GM19468 (cell line): Measurements from ENCODE around the gene EPB41.
"Not testable (repeated sequence)": the region's sequence is repeated elsewhere in the genome, so short reads cannot be mapped to it uniquely, and the experiment has no call there.

ENCODE experiments used
- ATAC-seq: cut with Tn5 transposase; IDR thresholded peaks from one replicate; pipeline ENCODE4 v1.9.1; 2021; ENCODE audit warnings: mild to moderate bottlenecking, moderate library complexity, moderate number of reproducible peaks; ENCODE audit not compliant: unreplicated experiment; ENCODE audit errors: extremely low read depth

The EPB41 gene

GRCh38 chr1:29033829-29034466 is 119.6 kb downstream of the EPB41 start:
- ATAC-seq = no peak

DNA sequence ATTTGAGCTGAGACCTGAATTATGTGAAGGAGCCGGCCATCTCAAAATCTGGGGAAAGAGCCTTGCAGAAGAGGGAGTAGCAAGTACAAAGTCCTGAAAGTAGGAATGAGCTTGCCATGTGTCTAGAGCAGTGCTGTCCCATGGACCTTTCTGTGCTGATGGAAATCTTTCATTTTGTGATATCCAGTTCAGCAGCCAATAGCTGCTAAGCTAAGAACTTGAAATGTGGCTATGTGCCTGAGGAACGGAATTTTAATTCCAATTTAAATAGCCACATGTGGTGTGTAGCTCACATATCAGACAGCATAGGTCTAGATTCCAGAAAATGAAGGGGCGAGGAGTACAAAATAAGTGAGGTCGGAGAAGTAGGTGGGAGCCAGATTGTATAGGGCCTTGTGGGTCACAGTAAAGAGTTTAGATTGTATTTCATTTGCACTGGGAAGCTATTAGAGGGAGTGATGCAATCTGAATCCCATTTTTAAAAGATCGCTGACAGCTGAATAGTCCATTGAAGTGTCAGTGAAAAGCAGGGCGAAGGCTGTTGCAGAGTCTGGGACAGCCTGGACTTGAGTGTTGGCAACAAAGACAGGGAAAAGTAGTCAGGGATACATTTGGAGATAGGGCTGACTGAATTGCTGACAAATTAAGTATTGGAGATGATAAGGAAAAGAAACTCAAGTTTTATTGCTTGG is 129.1 kb downstream of the EPB41 start:
- no peak for ATAC-seq

- ATAC-seq = no peak
Measured at GRCh38 chr1:29044010-29044409, 129.6 kb downstream of the EPB41 start.

GRCh38 chr1:29045663-29046062 is 131.3 kb downstream of the EPB41 start:
- ATAC-seq = not testable (repeated sequence)

DNA sequence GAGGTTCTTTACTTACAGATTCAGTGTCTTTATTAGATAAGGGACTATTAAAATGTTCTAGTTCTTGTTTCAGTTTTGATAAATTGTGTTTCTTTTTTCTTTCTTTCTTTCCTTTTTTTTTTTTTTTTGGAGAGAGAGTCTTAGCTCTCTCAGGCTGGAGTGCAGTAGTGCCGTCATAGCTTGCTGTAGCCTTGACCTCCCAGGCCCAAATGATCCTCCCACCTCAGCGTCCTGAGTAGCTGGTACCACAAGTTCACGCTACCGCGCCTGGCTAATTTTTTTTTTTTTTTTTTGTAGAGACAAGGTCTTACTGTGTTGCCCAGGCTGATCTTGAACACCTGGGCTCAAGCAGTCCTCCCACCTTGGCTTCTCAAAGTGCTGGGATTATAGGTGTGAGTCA is 132.8 kb downstream of the EPB41 start:
- ATAC-seq = no peak

GRCh38 chr1:29050166-29050565 is 135.8 kb downstream of the EPB41 start:
- no peak for ATAC-seq

GRCh38 chr1:29052100-29052499 is 137.7 kb downstream of the EPB41 start:
- no peak for ATAC-seq

- ATAC-seq = no peak
Measured at GRCh38 chr1:29052941-29053340, 138.6 kb downstream of the EPB41 start.

DNA sequence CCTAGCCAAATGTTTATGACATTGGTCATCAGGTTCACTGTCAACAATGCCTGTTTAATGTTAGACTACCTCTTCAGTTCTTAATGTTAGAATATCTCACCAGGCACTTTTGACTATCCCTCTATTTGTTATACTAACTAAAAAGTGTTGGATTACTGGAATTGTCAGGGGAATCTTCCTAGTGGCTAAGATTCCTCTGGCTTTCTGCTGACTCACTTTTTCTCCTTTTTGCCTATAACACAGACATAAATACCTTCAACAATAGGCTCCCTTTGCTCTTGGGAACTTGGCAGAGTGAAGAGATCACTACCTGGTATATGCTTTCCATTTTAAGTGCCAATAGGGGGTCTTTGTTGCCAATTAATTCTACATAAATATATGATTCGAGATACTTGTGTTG is 140.8 kb downstream of the EPB41 start:
- ATAC-seq = no peak

- ATAC-seq = no peak
Measured at GRCh38 chr1:29056256-29056655, 141.9 kb downstream of the EPB41 start.

DNA sequence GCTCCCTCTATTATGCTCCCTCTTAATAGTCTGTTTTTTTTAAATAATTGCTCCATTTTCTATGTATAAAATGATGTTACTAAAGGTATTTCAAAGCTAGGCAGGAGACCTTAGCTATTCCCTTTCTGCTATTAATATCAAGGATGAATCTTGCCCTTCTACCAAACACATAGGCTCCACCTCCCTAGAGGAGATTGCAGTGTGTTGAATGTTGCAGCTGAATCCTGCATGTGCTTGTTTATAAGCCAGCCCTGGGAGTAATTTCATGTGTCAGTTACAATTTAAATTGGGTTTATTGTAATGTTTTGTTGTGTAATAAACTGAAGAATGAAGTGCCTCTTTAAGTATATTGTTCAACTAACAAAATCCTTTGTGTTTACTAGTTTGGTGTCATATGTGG is 143.3 kb downstream of the EPB41 start:
- no peak for ATAC-seq

- ATAC-seq = no peak
Measured at GRCh38 chr1:29062157-29062942, 148.0 kb downstream of the EPB41 start.

DNA sequence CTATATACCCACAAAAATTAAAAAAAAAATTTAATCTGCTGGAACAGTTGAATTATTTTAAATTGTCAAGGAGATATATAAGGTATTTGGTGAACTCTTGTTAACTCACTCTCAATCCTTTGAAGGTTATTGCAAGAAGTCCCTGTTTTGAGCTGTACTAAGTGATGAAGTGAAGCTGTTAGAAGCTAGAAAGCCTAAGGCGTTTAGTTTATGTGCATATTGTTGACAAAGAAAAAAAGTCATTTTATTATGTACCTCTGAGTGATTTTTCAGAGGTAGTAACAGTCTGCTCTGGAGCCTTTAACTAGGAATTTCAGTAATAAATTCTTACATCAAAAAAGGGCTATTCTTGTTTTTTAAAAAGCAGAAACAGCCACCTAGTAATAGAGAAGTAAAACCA is 149.7 kb downstream of the EPB41 start:
- no peak for ATAC-seq

- ATAC-seq = no peak
Measured at GRCh38 chr1:29077155-29077554, 162.8 kb downstream of the EPB41 start.

GRCh38 chr1:29079916-29080629 is 165.7 kb downstream of the EPB41 start:
- not testable (repeated sequence) for ATAC-seq

DNA sequence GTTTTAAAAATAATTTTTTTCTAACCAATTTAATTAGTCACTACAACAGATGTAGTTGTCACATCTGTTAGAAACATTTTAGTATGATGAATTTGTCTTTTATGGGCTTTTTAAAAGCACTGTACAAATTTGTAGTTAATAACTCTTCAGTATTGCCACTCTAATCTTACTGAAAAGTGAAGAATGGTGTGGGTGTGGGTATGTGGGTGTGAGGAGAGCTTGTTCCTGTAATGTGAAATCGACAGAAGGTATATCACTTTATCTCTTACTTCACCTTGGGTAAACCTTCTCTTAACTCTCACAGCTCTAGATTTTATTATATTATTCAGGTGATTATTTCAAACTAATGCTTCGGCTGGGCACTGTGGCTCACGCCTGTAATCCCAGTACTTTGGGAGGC is 166.8 kb downstream of the EPB41 start:
- ATAC-seq = no peak

DNA sequence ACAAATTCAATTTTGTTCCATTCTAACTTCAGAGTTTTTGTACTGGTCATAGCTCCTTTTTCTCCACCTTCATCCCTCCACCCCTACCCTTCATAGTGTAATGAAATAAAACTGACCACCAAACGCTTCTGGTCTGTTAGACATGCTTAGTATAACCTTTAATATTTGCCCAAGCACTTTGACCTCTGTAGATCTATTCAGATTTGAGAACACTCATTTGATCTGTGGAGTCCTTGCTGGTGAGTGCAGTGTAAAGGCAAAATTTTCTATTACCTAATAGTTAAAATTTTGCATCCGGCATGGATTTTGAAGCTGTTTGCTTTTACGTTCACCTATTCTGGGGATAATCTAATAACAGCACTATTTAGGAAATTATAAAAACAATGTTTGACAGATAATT is 168.2 kb downstream of the EPB41 start:
- ATAC-seq = no peak

DNA sequence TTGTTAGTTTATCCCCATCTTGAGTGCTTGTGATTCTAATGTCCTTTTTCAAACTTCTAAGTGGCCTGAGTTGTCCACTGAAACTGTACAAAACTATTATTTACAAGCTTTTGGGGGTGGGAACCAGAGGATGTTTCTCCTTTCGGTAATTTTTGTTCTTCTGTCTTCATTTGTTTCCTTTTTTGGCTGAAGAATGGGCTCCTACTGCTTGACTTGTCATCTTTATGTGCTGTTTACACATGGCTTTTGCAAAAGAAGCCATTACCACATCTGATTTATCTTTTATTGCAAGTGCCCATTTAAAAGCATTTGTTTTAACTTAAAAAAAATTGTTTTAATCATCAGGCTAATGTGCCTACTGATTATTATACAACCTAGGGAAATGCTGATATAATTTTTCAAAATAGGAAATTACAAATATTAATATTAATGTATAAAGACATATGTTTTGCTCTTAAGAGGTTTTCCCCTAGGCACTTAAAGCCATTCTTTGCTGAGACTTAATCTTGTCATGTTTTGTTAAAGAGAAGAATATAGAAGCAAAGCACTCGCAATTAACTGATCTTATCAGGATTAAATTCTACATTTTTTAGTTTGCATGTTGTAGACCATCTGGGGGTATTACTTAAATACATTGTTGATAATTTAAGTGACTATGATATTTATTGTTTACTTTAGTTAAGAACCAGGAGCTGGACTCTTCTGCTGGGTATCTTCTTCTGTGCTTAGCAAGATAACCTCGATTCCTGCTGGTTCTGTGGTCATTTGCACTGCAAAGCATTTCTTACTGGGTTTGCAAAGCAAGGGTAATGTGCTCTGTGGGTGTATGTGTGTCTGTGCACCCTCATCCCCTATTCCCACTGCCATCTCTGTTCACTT is 169.2 kb downstream of the EPB41 start:
- ATAC-seq = no peak

- no peak for ATAC-seq
Measured at GRCh38 chr1:29084196-29084521, 169.8 kb downstream of the EPB41 start.
